Left forelimb (tissue), 1 donor: ENCODE data around the gene CTAGE1.
"Not testable (repeated sequence)": the region's sequence is repeated elsewhere in the genome, so short reads cannot be mapped to it uniquely, and the experiment has no call there.

Experiments used
- DNase-seq: peaks from one replicate; pipeline ENCODE4 v3.0.0-alpha.2; 2018; ENCODE audit warnings: low spot score

CTAGE1 gene

GRCh38 chr18:22434973-22435608 lies 17.4 kb upstream of the CTAGE1 start:
- DNase-seq = no peak

GRCh38 chr18:22433956-22434355 lies 16.2 kb upstream of the CTAGE1 start:
- DNase-seq = no peak

GRCh38 chr18:22432657-22433137 lies 15.0 kb upstream of the CTAGE1 start:
- no peak for DNase-seq

- no peak for DNase-seq
These were observed 11.8 kb upstream of the CTAGE1 start for GRCh38 chr18:22429564-22429963.

GRCh38 chr18:22428672-22429071 lies 11.0 kb upstream of the CTAGE1 start:
- DNase-seq = no peak

DNA sequence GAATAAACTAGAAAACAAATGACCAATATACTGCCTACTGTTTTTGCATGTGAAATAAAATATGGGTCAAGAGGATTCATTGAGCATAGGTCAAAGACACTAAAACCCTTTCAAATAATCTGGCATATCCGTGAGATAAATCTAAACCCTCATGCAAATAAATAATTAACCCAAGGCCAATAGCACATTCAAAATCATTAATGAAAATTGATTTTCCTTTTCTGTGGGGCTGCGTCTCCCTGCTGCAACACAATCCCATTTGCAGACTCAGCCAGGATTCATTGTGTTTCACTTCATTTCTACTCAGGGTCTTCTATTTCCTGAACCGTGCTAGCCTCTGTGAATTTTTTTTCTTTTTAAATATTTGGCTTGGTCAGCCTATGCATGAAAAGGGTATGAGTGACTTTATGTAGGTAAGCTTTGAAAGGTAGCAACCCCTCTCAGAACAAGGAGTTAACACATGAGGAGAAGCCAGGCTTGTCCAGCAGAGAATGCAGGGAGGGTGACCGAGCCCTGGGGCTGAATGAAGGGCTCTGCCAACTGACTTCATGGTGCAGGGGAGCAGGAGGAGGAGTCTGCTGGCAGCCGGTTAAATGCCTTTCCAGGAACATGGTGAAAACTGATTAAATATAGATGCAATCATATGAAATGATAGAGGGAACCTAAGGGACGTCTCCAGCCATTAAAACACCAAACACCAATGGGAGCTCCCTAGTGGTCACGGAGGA lies 10.3 kb upstream of the CTAGE1 start:
- no peak for DNase-seq

GRCh38 chr18:22424565-22424963 lies 6.8 kb upstream of the CTAGE1 start:
- DNase-seq = no peak

- no peak for DNase-seq
These were observed 6.3 kb upstream of the CTAGE1 start for GRCh38 chr18:22423878-22424564.

- DNase-seq = no peak
These were observed 5.3 kb upstream of the CTAGE1 start for GRCh38 chr18:22422909-22423548.

- DNase-seq = no peak
These were observed 2.9 kb upstream of the CTAGE1 start for GRCh38 chr18:22420652-22421051.

DNA sequence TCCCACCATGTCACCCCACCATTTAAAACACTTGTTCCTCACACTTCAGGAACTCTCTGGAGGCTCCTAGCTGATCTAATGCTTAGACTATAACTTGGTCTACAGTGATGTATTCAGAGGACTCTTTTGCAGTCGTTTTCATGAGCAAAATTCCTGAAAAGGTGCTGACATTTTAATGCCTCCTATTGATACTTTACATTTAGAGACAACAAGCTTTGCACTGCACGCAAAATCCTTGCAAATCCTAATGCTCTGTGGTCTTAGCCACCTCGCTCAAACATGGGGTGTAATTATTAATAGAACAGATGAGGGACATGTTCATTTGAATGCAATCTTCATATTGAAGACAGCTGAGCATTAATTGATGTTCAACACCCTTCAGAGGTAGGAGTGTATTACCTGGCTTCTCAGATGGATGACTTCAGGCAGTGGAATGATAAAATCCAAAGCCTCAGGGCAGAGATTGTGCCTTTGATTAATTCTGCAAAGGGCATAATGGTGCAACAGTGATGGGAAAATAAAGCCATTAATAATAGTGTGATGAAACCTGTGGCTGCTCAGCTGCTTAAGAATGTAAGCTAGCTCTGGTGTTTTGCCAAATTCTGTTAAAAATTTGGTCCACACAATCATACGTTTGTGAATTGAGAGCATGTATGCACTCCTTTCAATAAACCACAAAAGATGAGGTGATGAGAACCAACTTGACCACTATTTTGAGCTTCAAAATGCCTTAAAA lies 5.4 kb downstream of the CTAGE1 start:
- DNase-seq = no peak

DNA sequence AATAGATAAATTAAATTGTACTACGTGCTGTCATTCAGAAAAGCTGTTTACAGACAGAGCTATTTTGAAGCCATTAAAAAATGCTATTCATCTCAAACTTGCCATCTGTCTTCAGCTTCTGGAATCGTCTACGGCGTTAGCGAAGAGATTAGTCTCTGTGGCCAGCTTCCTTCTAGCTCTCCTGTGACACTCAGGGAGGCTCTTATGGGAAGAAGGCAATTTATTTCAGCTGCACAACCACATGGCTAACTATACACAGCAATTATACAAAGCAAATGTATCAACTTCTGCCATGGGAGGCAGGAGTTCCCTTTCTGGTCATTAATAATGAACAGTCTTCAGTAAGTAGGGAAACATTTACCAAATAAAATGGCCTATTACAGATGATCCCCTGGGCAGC lies 6.3 kb downstream of the CTAGE1 start:
- DNase-seq = no peak

- DNase-seq = no peak
These were observed 7.6 kb downstream of the CTAGE1 start for GRCh38 chr18:22410126-22410525.

GRCh38 chr18:22409445-22409844 lies 8.3 kb downstream of the CTAGE1 start:
- no peak for DNase-seq

DNA sequence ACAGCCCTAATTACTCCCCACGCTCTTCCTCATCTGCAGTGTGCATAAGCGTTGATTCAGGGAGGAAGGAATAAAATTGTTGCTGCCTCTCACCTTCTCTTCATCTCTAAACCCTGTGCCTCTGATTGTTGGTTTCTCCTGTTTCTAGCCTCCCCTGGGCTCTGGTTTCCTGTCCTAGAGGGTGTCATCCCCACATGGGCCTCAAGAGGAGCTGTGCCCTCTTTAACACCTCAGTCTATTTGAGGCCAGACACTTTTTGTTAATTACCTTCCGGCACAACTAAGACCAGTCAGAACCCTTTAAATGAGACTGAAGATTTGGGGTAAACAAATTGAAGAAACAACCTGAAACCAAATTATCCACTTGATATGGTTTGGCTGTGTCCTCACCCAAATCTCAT lies 9.7 kb downstream of the CTAGE1 start:
- DNase-seq = no peak

GRCh38 chr18:22405142-22405541 lies 12.6 kb downstream of the CTAGE1 start:
- DNase-seq = no peak

DNA sequence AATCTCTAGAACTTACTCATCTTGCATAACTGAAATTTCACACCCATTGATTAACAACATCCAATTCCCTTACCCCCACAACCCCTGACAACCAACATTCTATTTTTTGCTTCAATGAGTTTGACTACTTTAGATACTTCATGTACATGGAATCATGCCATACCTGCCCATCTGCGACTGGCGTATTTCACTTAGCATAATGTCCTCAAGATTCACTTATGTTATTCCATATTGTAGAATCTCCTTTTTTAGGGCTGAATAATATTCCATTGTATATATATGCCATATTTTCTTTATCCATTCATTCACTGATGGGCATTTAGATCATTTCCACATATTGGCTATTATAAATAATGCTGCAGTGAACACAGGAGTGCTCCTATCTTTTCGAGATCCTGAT lies 13.8 kb downstream of the CTAGE1 start:
- no peak for DNase-seq

- DNase-seq = no peak
These were observed 17.8 kb downstream of the CTAGE1 start for GRCh38 chr18:22399949-22400348.

- no peak for DNase-seq
These were observed 19.3 kb downstream of the CTAGE1 start for GRCh38 chr18:22398464-22398863.

DNA sequence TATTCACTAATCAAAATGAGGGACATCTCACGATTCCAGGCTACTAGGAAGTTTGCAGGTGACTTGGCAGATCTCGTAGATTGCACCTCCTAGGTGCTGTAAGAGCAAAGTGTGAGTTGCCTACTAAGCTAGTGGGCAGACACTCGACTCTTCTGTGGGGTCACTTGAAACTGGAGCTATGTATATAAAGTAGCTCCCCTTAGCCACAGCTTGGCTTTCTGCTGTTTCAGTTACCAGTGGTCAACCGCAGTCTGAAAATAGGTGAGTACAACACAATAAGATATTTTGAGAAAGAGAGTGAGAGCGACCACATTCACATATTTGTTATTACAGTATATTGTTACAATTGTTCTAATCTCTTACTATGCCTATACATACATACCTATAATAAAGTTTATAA lies 23.3 kb downstream of the CTAGE1 start:
- DNase-seq = no peak

GRCh38 chr18:22393164-22393563 lies 24.6 kb downstream of the CTAGE1 start:
- not testable (repeated sequence) for DNase-seq
